ENCODE results near the gene DERL2. TPM values are rescaled to one million over a fixed set of nuclear protein-coding genes. Genes with fewer than 3 reads are reported as not detected.

The DERL2 gene
- total and polyA plus RNA-seq, 2 of the 4 experiments (the other 2 are of a cell fraction), result 27.4 to 44.2 TPM

DNA sequence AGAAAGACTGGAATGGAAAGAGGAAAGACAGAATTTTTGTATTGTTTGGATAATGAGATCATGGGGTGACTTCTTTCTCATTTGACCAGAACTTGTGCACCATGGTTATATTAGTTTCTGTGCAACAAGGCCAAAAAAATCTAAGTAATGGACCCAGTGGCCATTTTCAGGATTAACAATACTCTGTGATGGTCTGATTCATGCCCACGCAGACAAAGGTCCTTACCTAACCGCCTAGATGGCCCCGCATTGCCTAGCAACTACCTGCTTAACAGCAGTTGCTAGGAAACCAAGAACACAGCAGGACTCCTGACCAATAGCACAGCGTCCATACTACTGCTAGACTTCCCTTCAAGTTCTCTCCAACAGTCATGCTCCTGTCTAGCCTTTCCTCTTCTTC is 22.8 kb upstream of the DERL2 start:
- in situ Hi-C loops (cut with MboI; ENCODE audit: low sequenced_read_pairs), result no loop called here
- Histone ChIP-seq H3K14ac (replicated peaks; ENCODE audit: low read depth, low read length) (peak overlapping the region; percentile 93), H3K9me3 (ENCODE audit: control insufficient read depth, insufficient read depth, low read length) (no peaks in the 10 kb centered on the region), H2AK5ac (ENCODE audit: low read depth, low read length) (peak overlapping the region; percentile 94), H3K9ac (ENCODE audit: low read depth, low read length) (no peak overlapping the region), H2AFZ (replicated peaks; ENCODE audit: low read length, poor library complexity) (peak overlapping the region; percentile 82), H4K91ac (ENCODE audit: insufficient read depth, low read depth, low read length) (peak overlapping the region; percentile 99), H3K4me1 (ENCODE audit: control insufficient read depth, insufficient read depth, low read length) (peaks cover 9% of the 10 kb centered on the region), H3K23ac (ENCODE audit: low read depth, low read length) (peak overlapping the region; percentile 97), H2BK15ac (ENCODE audit: low read depth, low read length) (peak overlapping the region; percentile 90; the same call in 2 of the 3 replicates), H2BK120ac (ENCODE audit: low read depth, low read length) (peak overlapping the region; percentile 96), H4K8ac (ENCODE audit: low read depth in 2 of 2, low read length in 2 of 2) (peak overlapping the region; percentile 90 to 97), H2AK9ac (replicated peaks; ENCODE audit: low read depth, low read length, poor library complexity) (peak overlapping the region; percentile 90), H3K4me2 (ENCODE audit: low read depth, low read length) (no peak overlapping the region), H3K4me3 (ENCODE audit: insufficient read depth, low read depth, low read length) (no peak overlapping the region), H3K4ac (ENCODE audit: low read depth, low read length) (peak overlapping the region; percentile 100), H3K56ac (ENCODE audit: extremely low read depth, insufficient read depth, low read length) (peak overlapping the region; percentile 97), H2BK5ac (ENCODE audit: low read depth, low read length, poor library complexity, severe bottlenecking) (peak overlapping the region; percentile 96), H3K9me1 (ENCODE audit: insufficient read depth, low read length) (peaks cover 7% of the 10 kb centered on the region), H3K79me1 (ENCODE audit: low read depth in 1 of 2, low read length in 2 of 2) (no peaks in the 10 kb centered on the region), H3K27me3 (ENCODE audit: control insufficient read depth, insufficient read depth, low read length) (no peaks in the 10 kb centered on the region), H3K27ac (ENCODE audit: insufficient read depth, low read length) (peak overlapping the region; percentile 93), H2BK20ac (ENCODE audit: low read depth, low read length) (peak overlapping the region; percentile 91), H3K18ac (ENCODE audit: low read depth, low read length) (peak overlapping the region; percentile 95; the same call in 1 of the 2 replicates), H4K5ac (ENCODE audit: low read depth, low read length) (peak overlapping the region; percentile 95; the same call in 1 of the 2 replicates), H4K20me1 (ENCODE audit: insufficient read depth, low read length) (no peaks in the 10 kb centered on the region), H3K36me3 (ENCODE audit: control insufficient read depth, insufficient read depth, low read length) (no peaks in the 10 kb centered on the region)
- TF ChIP-seq RFX5 (IDR thresholded peaks at IDR 0.05; ENCODE audit: low read depth, low read length) (no peak), MAZ (IDR thresholded peaks at IDR 0.05; ENCODE audit: borderline replicate concordance, low read depth, low read length) (no peak), MAFK (IDR thresholded peaks at IDR 0.05; ENCODE audit: low read depth, low read length) (no peak), FOS (IDR thresholded peaks at IDR 0.05; ENCODE audit: low read depth, low read length) (no peak), SMC3 (IDR thresholded peaks at IDR 0.05; ENCODE audit: low read depth, low read length) (no peak), CEBPB (IDR thresholded peaks at IDR 0.05; ENCODE audit: low read depth, low read length) (no peak), NFE2L2 (IDR thresholded peaks at IDR 0.05; ENCODE audit: low read depth, low read length) (no peak), USF2 (IDR thresholded peaks at IDR 0.05; ENCODE audit: low read depth, low read length) (no peak), RAD21 (IDR thresholded peaks at IDR 0.05; ENCODE audit: low read length) (no peak), RCOR1 (IDR thresholded peaks at IDR 0.05; ENCODE audit: insufficient replicate concordance, low read length) (no peak), MXI1 (IDR thresholded peaks at IDR 0.05; ENCODE audit: borderline replicate concordance, low read depth, low read length) (no peak)
- POLR2A ChIA-PET (ENCODE audit: unreplicated experiment), result no interaction called here
- intact Hi-C loops (cut with micrococcal nuclease), result loop anchor here (1.0 kb wide), 1 partner anchor 7 kb away; no protein-coding TSS in a partner anchor
- WGBS, 2 experiments (ENCODE audit: extremely low coverage in 2 of 2, insufficient read length in 1 of 2), result 47% methylated on average over 3 of the region's 4 CpGs; no CpG with 5 or more reads in 1 of the 2 experiments
- peak; percentile 79 for DNase-seq
- ATAC-seq (ENCODE audit: low read depth), result peak; percentile 24
- BruUV-seq (replicated peaks), result no TSS peak
- CTCF ChIA-PET, result no interaction called here
- dilution Hi-C loops (cut with HindIII; ENCODE audit: low sequenced_read_pairs, unreplicated experiment), result no loop called here

Data from IMR-90 (cell line).